ENCODE measurements around the gene MEGF6.

MEGF6 gene

DNA sequence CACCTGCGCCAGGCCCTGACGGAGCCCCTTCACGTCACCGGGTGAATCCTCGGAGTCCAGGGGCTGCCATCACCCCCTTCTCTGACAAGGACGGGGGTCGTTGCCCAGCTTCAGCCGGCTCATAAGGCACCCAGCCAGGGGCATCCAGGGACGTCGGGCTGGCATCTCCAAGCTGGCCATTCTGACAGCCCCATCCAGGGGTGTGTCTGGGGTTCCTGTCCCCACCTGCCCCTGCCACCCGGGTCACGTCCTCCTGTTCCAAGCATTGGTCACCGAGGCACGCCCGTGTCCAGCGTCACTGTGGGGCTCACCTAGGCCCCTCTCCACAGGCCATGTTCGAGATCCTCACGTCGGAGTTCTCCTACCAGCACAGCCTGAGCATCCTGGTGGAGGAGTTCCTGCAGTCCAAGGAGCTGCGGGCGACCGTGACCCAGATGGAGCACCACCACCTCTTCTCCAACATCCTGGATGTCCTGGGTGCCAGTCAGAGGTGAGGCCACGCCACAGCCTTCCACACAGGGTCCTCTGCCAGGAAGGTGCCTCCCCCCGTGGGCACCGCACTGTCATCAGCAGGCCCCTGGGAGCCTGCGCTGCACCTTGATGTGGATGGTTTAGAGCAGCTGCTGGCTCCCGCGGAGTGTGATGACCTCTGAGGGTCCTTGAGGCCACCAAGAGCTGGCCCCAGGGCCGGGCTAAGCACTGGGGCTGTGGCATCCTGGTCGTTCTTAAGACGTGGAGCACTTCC lies 142.0 kb downstream of the MEGF6 start:
- no peak for DNase-seq (ENCODE audit: low read depth)

DNA sequence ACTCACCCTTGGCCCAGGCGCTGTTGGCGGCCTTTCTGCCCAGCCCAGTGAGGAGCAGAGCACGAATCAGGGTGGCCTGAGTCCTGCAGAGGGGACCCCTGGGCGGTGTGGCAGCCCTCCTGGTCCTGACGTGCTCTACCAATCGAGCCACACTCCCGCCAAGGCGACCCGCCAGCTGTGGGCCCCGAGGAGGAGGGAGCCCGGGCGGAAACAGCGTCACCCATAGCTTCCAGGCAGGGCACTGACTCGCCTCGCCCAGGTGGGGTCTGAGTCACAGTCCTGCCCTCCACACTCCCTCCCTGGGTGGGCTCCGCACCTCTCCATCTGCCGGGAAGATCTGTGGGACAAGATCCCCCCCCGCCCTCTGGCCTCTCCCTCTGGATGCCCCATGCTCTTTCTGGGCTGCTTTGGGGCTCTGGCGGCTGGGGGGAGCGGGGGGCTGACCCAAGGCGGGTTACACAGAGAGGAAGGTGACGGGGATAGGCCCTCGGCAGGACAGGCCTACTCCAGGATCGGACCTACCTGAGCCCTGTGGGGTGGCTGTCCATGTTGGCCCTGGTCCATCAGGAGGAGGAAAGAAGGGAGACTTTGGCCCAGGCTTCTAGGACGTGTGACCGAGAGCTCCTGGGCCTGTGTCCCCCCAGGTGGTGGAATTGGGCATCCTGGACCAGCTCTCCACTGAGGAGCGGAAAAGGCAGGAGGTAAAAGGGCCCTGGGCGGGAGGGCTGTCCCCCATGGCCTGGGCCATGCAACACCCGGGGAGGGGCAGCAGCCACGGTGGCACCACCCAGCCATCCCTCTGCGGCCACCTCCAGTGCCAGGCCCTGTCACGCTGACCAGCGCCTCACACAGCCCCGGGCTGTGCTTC lies 142.8 kb downstream of the MEGF6 start:
- no peak for DNase-seq (ENCODE audit: low read depth)

DNA sequence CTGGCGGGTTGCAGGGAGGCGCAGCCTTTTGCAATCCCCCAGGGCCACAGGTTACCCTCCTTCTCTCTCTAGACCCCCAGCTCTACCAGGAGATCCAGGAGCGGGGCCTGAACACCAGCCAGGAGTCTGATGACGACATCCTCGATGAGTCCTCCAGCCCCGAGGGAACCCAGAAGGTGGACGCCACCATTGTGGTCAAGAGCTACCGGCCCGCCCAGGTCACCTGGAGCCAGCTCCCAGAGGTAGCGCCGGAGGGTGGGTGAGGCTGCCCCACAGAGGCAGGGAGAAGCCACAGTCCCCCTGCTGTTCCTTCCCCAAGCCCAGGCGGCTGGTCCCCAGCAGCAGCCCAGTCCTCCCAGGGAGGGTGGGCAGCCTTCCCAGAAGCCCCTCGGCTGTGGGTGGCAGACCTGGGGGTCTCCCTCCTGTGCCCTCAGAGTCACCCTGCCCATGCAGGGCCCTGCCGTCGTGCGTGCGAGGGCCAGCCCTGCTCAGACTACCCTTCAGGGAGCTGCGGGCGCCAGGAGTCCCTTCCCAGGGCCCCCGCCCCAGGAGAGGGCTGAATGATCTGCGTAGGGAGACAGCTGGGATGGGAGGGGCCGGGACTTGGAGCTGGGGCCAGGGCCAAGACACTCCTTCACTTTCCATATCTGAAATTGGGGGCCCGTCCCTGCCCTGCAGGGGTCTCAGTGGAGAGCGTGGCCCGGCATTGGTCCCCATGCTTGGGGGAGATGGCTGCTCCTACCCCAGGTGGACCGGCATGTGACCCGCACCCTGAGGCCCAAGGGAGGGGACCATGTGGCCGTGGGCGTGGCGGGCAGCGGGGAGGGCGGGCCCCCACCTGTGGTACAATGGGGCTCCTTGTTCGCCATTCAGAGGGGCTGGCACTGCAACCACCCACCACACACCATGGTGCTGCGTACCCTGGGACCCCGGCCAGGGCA lies 143.9 kb downstream of the MEGF6 start:
- DNase-seq (ENCODE audit: low read depth): no peak

DNA sequence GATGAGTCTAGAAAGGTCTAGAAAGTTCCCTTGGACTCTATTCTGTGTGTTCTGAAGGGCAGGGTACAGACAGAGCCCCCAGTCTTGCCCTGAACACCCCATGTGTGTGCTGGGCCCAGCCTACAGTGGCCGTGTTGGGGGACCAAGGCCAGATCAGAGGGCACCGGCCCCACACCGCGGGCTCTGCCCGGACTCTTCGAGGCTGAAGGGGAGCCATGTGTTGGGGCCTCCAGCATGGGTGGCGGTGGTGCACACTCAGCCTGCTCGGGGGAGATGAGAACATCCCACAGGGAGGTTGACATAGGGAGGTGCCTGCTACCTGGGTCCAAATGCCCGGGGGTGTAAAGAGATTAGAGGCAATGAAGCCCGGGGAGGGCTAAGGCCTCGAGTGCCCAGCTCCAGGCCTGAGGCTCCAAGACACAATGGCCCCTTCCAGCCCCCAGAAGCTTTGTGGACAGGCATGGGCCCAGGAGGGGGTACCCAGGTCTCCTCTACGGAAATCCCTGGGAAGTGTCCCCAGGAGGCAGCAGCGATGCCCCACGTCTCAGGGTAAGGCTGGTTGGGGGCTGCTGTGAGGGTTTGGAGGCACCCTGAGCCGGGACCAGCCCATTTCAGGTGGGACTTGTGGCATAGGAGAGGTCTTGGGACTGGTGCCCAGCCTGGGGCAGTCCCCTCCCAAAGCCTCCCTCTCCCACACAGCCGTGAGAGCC lies 144.8 kb downstream of the MEGF6 start:
- no peak for DNase-seq (ENCODE audit: low read depth)

DNA sequence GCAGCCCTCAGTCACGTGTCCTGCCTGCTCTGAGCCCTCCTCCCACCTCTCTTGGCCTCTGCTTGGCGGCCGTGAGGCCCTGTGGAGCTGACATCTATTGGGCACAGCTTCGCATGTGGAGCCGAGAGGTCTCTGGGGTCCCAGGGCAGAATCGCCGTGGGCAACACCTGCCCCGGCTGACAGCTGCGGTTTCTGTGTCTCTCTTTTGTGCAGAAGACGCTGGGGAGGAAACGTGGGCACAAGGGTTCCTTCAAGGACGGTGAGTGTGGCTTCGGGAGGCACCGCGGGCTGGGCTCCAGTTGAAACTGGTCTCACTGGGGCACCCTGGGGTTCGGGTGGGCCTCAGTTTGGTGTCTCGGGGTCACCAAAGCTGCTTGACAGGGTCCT lies 145.4 kb downstream of the MEGF6 start:
- no peak for DNase-seq (ENCODE audit: low read depth)

DNA sequence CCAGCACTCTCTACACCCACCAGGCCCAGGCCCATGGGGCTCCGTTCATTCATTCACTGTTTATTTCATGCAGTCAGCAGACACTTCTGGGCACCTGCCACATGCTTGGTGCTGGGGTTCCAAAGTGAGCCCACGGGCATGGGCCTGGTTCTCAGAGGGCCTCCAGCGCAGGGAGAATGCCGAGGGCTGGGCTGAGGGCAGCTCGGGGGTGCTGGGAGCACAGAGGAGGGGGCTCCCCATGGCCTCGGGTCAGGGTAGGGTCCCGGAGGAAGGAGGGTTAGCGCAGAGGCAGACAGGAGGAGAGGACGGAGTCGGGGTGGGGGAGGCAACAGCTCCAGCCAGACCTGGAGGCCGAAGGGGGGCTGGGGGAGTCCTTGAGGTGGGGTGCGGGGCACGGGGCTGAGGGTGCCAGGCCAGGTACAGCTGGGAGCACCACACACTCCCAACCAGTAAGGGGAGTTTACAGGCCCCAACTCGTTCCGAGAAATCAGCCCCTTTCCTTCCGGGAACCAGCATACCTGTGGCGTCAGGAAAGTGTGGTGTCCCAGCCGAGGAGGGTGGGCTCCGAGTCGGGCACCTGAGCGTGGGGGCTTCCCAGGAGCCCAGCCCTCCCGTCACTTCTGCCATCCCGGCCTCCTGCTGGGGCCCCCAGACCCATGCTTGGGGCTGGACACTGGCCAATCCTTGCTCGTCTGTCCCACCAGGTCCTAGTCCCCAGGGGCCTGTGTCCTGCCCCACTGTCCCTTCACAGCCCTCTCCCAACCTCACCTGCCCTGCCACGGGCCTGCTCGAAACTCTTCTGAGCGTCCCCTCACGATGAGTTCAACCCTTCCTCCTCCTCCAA lies 146.0 kb downstream of the MEGF6 start:
- DNase-seq (ENCODE audit: low read depth): no peak

DNA sequence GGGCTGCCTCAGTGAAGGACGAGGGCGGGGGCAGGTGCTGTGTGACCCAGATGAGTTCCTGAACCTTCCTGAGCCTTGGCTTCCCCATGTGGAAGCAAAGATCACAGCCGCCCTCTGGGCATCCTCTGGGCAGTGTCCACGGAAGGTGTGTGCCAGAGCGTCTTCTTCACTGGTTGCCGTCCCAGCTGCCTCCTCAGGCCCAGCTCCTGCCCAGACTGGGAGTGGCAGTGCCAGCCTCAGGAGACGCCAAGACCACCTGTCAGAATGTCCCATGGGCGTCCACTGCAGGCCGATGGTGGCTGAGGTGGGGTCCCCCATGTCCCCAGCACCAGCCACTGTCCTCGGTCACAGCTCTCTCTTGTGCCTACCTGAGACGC lies 146.7 kb downstream of the MEGF6 start:
- DNase-seq (ENCODE audit: low read depth): no peak

DNA sequence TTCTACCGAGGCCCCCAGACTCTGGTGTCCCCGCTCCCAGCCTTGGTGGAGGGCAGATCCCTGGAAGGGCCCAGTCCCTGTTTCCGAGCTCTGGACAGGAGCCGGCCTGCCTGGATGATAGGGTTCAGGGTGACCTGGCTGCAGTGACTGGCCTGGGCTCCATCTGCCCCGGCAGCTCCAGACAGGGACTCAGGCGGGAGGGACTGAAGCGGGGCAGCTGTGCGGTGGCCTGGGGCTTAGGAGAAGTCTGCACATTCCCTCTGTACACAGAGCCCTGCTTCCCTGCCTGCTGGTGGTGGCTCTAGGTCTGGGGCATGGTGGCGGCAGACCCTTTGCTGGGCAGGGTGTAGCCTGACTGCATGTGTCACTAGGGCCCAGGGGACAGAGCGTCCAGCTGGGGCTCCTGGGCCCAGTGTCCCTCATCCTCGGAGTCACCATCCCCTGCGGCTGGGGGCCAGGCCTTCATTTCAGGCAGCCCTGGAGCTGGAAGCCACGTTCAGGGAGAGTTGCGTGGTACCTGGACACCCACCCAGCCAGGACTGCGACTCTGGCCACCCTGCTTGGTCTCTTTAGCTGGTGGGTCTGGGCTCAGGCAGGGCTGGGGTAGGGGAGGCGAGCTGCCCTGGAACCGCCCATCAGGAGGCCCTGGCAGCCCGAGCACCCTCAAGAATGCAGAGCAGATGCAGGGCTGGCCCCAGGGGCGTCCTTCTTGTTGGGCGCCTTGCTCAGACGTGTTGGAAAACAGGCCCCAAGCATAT lies 147.2 kb downstream of the MEGF6 start:
- no peak for DNase-seq (ENCODE audit: low read depth)

DNA sequence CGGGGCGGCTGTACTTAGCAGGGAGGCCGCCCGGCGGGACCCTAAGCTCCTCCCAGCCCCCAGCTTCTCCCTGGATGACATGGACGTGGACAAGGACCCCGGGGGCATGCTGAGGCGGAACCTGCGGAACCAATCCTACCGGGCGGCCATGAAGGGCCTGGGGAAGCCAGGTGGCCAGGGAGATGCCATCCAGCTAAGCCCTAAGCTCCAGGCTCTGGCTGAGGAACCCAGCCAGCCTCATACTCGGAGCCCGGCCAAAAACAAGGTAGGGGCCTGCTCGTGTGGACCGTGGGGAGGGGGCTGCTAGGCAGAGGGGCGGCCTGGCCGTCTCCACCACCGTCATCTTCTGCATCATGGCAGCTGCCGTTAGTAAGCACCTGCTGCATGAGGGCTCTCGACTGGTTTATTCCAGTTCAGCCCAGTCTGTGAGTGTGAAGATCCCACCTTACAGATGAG lies 147.9 kb downstream of the MEGF6 start:
- DNase-seq (ENCODE audit: low read depth): no peak

DNA sequence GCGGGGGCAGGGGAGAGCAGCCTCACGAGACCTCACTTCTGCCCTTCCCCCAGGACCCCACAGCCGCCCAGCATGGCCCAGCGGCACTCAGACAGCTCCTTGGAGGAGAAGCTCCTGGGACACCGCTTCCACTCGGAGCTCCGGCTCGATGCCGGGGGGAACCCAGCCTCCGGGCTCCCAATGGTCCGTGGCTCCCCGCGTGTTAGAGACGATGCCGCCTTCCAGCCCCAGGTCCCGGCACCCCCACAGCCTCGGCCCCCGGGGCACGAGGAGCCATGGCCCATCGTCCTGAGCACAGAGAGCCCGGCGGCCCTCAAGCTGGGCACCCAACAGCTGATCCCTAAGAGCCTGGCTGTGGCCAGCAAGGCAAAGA lies 148.3 kb downstream of the MEGF6 start:
- no peak for DNase-seq (ENCODE audit: low read depth)

DNA sequence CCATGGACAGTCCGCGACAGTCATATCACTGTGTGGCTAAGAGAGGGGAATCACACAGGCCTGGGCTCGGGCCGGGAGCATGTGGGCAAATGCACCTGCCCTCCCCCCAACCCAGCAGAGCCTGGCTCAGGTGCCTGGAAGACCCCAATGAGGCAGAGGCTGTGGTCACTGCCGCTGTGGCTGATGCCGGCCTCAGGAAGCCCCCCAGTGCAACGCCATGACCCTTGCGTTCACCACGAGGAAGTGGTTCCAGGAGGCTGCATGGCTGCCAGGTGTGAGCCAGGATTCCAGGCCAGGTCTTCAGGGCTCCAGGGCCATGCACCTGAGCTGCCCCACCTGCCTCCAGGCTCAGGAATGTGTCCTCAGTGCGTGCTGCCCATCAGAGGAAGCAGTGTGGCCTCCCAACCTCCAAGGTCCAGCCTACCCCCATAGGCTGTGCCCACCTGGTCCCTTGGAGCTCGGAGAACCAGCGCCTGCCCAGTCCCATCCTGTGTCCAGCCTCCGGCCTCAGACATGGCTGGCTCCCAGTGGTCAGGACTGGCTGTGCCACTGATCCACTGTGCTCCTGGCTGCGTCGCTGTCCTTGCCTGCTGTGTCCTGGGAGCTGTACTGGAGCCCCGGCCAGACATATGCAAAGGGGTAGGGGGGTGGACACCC lies 148.8 kb downstream of the MEGF6 start:
- no peak for DNase-seq (ENCODE audit: low read depth)

DNA sequence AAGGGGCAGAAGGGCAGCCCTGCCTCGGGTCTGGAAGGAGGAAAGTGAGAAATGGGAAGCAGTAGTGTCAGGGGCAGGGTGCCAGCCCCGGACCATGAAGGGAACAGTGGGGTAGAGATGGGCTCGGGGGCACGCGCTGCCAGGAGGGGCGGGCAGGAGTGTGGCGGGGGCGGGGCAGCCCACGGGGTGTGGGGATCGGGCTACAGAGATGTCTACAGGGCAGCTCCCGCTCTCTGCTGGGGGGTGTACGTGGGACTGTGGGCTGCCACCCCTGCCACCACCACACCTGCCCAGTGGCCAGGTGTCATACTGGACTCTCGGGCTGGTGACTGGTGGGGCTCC lies 149.4 kb downstream of the MEGF6 start:
- DNase-seq (ENCODE audit: low read depth): no peak

DNA sequence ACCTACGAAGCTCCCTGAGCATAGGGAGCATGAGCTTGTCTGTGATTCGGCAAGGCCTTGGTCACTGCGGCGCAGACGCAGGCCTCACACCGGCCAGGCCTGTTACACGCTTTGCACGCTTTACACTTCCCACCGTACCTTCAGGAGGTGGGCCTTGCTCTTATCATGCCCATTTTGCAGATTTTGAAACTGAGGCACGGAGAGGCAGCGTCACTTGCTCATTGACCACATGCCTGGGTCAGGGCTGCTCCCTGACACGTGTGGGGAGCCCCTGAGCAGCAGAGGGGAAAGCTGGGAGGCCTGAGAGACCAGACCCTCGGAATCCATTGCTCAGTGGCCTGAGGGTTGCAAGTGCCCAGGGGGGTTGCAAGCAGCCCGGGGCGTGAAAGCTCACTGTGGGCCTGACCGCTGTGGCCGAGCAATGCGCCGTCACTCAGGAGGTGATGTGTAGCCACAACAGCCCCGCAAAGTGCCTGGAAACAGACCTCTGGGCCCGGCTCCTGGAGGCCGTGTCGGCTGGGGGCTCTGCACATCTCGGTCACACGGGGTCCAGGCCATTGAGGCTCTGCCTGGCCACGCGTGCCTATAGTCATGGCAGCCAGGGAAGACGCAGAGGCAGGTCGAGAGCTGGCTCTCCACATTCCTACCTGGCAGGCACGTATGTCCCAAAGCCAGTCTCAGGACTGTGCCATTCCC lies 149.9 kb downstream of the MEGF6 start:
- DNase-seq (ENCODE audit: low read depth): no peak

DNA sequence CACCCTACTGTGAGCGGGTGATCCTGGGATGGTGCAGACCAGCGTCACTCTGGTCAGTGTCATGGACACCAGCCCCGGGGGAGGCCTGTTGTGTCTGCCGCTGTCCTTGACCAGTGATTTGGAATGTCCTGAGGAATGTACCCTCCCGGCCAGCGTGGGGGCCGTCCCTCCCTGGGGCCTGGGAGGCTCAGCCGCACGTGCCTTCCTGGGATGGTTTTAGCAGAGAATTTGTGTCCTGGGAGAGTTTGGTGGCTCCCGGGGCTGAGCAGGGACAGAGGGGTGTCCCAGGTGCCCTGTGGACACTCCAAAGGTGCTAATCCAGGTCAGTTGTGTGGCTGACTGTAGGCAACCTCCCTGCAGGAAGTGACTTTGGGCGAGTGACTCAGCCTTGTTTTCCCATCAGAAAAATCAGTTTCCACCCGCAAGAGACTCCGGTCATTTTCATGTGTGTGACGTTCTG lies 150.6 kb downstream of the MEGF6 start:
- no peak for DNase-seq (ENCODE audit: low read depth)

DNA sequence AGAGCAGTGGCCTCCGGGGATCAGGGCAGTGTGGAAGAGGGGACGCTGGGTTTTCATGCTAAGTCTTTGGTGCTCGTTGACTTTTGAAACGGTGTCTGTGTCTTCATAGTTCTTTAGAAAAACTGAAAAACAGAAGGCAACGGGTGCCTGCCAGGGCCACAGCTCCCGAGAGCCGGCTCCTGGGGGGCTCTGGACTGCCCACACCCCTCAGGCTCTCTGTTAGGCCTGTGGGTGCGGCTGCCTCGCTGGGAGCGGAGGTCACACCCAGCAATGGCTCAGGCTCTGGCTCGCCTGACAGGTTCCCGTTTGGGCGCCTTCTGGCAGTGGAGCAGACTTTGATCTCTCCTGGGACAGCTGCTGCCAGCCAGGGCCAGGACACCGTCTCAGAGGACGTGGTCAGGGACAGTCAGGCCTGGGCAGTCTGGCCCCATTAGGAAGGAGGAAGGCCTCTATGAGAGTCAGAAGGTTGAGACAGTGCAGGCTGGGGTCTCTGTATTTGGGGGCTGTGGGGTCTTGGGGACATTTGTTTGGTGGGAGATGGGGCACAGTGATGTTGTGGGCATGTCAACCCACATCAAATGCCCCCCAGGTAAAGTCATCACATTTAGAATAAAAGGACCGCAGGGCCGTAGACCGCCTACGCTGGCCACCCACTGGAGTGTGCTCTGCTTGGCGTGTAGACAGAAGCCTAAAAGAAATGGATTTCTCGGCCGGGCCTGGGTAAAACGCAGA lies 151.2 kb downstream of the MEGF6 start:
- no peak for DNase-seq (ENCODE audit: low read depth)

DNA sequence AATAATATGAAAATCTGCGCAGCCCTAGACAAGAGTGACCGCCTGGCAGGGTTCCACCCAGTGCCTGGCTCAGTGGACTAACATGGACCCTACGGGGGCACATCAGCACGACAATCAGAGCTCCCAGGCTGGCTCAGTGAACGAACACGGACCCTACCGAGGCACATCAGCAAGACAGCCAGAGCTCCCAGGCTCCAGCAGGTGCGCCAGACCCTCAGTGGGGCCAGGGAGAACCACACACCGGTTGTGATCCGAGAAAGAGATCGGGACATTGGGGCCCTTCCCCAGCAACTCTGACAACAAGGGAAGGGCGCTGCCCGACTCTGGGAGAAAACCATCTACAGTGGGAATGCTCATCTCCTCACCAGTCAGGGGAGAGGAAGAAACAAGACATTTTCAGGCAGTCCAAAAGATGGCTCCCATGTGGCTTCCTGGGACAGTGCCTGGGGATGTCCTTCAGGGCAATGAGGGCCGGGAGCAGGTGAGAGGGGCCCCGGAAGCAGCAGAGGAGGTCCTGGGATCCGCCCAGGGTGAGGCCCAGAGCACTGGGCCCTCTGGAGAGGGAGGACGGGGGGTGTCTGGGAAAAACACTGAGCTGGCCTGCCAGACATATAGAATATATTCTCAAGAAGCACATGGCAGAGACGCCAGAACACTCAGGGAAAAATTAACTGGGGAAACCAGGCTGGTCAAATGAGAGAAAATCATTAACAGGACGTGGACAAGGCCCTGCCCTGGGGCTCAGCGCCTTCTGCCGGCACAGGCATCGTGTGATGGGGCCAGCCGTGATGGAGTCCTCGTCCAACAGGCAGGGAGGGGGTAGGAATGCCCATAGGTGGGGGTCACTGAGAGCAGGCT lies 152.0 kb downstream of the MEGF6 start:
- DNase-seq (ENCODE audit: low read depth): no peak

All from non-pigmented ciliary epithelial cell (primary cell).